DOHH2 (cell line): ENCODE data around the gene PLCB4.

Experiments
- H3F3A ChIP-seq: fragments of 200-600 bp; sonication (generic), shearing (Covaris generic); 2 replicates; pipeline ENCODE4 v1.6.0; 2016; ENCODE audit warnings: antibody characterized with exemption, mild to moderate bottlenecking; ENCODE audit not compliant: control insufficient read depth, insufficient read depth
- H3K27ac ChIP-seq: fragments of 200-600 bp; sonication (generic); 2 replicates; pipeline ENCODE4 v1.5.1; 2014; ENCODE audit warnings: low read depth, mild to moderate bottlenecking, low read length, moderate library complexity
- H3K27me3 ChIP-seq: fragments of 200-600 bp; sonication (generic); 2 replicates; pipeline ENCODE4 v1.6.1; 2014; ENCODE audit warnings: mild to moderate bottlenecking, low read length, mixed read lengths; ENCODE audit not compliant: control insufficient read depth
- H3K36me3 ChIP-seq: fragments of 200-600 bp; sonication (generic); 2 replicates; pipeline ENCODE4 v1.6.1; 2014; ENCODE audit warnings: mild to moderate bottlenecking, low read length, moderate library complexity, mixed read lengths; ENCODE audit not compliant: control insufficient read depth
- H3K4me1 ChIP-seq: fragments of 200-600 bp; sonication (generic); 2 replicates; pipeline ENCODE4 v1.6.1; 2014; ENCODE audit warnings: mild to moderate bottlenecking, low read length, mixed read lengths; ENCODE audit not compliant: control insufficient read depth
- H3K4me2 ChIP-seq: fragments of 200-600 bp; sonication (generic); 2 replicates; pipeline ENCODE4 v1.6.0; 2014; ENCODE audit warnings: mild to moderate bottlenecking, low read length, moderate library complexity
- H3K4me3 ChIP-seq: fragments of 200-600 bp; sonication (generic); 2 replicates; pipeline ENCODE4 v1.5.1; 2014; ENCODE audit warnings: mild to moderate bottlenecking, low read length, mixed read lengths
- H3K79me2 ChIP-seq: fragments of 200-600 bp; sonication (generic); 2 replicates; pipeline ENCODE4 v1.6.1; 2014; ENCODE audit warnings: mild to moderate bottlenecking, low read length, mixed read lengths; ENCODE audit not compliant: control insufficient read depth
- H3K9me2 ChIP-seq: fragments of 200-600 bp; sonication (generic); replicated peaks from 2 replicates; pipeline ENCODE4 v1.6.1; 2014; ENCODE audit warnings: mild to moderate bottlenecking, low read length, mixed read lengths; ENCODE audit not compliant: control insufficient read depth
- H3K9me3 ChIP-seq: fragments of 200-600 bp; sonication (generic); 2 replicates; pipeline ENCODE4 v1.6.1; 2014; ENCODE audit warnings: antibody characterized with exemption, low read length, mixed read lengths; ENCODE audit not compliant: control insufficient read depth, insufficient read depth
- H4K20me1 ChIP-seq: fragments of 200-600 bp; sonication (generic); 2 replicates; pipeline ENCODE4 v1.6.0; 2014; ENCODE audit warnings: low read depth, mild to moderate bottlenecking, antibody characterized with exemption, low read length, moderate library complexity; ENCODE audit not compliant: control insufficient read depth, insufficient read depth
- EZH2phosphoT487 ChIP-seq: fragments of 200-600 bp; sonication (generic); IDR thresholded peaks from 2 replicates; pipeline ENCODE4 v1.6.1; 2017; ENCODE audit warnings: borderline replicate concordance, mild to moderate bottlenecking, antibody characterized with exemption, low read length, moderate library complexity, mixed read lengths
- TF ChIP-seq, protein P1 (sequence below): fragments of 200-600 bp; sonication (generic); IDR thresholded peaks from one replicate; pipeline ENCODE4 v1.5.1; 2014; ENCODE audit warnings: antibody characterized with exemption, mild to moderate bottlenecking, low read depth, low read length; ENCODE audit not compliant: poor library complexity, severe bottlenecking

Gene PLCB4

DNA sequence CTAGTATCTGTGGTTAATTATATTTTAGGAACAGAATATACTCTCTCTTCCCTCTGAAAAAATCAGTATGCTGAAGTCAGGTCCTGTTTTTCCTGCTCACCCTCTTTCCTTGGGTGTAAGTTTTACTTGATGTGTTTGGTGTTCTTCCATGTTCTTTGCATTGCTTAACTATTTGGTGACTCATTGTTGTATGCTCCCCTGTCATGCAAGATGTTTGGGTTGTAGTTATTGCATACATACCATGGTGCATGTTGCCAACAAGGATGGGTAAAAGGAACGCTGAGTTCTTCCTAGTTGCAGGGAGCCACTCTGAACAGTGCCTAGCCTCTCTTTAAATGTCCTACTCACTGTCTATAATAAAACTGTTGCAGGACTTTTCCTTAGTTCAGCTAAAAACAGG lies 237.6 kb downstream of the PLCB4 start:
- no peaks in the 10 kb centered on the region for H3K9me3 ChIP-seq
- no peak overlapping the region for H3K4me2 ChIP-seq
- H3K9me2 ChIP-seq, result no peaks in the 10 kb centered on the region
- H3K79me2 ChIP-seq, result no peaks in the 10 kb centered on the region
- no peaks in the 10 kb centered on the region for H4K20me1 ChIP-seq
- no peak overlapping the region for H3K27ac ChIP-seq
- TF ChIP-seq EZH2phosphoT487, result no peak
- TF ChIP-seq, protein P1, sequence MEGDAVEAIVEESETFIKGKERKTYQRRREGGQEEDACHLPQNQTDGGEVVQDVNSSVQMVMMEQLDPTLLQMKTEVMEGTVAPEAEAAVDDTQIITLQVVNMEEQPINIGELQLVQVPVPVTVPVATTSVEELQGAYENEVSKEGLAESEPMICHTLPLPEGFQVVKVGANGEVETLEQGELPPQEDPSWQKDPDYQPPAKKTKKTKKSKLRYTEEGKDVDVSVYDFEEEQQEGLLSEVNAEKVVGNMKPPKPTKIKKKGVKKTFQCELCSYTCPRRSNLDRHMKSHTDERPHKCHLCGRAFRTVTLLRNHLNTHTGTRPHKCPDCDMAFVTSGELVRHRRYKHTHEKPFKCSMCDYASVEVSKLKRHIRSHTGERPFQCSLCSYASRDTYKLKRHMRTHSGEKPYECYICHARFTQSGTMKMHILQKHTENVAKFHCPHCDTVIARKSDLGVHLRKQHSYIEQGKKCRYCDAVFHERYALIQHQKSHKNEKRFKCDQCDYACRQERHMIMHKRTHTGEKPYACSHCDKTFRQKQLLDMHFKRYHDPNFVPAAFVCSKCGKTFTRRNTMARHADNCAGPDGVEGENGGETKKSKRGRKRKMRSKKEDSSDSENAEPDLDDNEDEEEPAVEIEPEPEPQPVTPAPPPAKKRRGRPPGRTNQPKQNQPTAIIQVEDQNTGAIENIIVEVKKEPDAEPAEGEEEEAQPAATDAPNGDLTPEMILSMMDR, result no peak
- H3K4me1 ChIP-seq, result no peaks in the 10 kb centered on the region
- no peaks in the 10 kb centered on the region for H3F3A ChIP-seq
- H3K4me3 ChIP-seq, result no peak overlapping the region
- no peaks in the 10 kb centered on the region for H3K36me3 ChIP-seq
- H3K27me3 ChIP-seq, result no peaks in the 10 kb centered on the region

DNA sequence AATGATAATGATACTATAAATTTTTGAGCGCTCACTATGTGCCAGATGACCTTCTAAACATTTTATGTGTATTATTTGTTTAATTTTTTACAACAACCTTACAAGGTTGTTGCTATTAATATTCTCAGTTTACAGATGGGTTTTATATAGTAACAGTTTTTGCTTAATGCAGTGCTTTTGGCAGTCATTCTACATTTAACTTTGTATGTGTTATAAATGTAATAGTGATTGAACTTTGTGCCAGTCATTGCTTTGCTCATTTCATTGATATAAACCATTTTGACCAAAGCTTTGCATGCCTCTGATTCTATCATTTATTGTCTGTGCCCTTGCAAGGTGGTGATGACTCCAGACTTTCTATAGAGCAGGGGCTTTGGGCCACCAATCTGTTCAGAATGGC lies 239.2 kb downstream of the PLCB4 start:
- Histone ChIP-seq H3K27ac (no peak overlapping the region), H3K9me2 (no peaks in the 10 kb centered on the region), H3K27me3 (no peaks in the 10 kb centered on the region), H3F3A (no peaks in the 10 kb centered on the region), H3K4me3 (no peak overlapping the region), H3K79me2 (no peaks in the 10 kb centered on the region), H3K36me3 (no peaks in the 10 kb centered on the region), H3K4me1 (no peaks in the 10 kb centered on the region), H3K4me2 (no peak overlapping the region), H3K9me3 (no peaks in the 10 kb centered on the region), H4K20me1 (no peaks in the 10 kb centered on the region)
- no peak for TF ChIP-seq EZH2phosphoT487
- TF ChIP-seq, protein P1, result no peak

DNA sequence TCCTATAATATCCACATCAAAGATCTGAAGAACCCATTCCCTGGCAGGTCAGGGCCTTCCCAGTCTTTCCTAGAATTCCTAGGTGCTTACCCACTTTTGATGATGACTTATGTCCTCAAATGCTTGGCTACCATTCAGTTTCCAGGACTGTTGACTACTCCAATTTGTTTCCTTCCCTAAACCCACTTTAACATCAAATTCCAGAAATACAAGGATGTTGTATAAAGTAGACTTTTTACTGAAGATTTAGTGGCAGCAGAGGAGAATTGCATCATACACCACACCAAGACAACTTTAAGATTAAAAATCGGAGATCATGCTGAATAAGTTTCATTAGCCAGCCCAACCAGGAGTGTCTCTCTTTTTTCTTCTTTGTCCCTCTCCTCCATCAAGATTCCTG lies 242.2 kb downstream of the PLCB4 start:
- Histone ChIP-seq H4K20me1 (no peaks in the 10 kb centered on the region), H3K4me3 (no peak overlapping the region), H3K9me3 (no peaks in the 10 kb centered on the region), H3K4me2 (no peak overlapping the region), H3K9me2 (no peaks in the 10 kb centered on the region), H3K36me3 (no peaks in the 10 kb centered on the region), H3K79me2 (no peaks in the 10 kb centered on the region), H3F3A (no peaks in the 10 kb centered on the region), H3K27ac (no peak overlapping the region), H3K4me1 (no peaks in the 10 kb centered on the region), H3K27me3 (no peaks in the 10 kb centered on the region)
- TF ChIP-seq EZH2phosphoT487, result no peak
- TF ChIP-seq, protein P1, result no peak
